Choroid plexus epithelial cell (primary cell): ENCODE measurements around the gene CAMK2B.

Experiments used
- DNase-seq: peaks from one replicate; pipeline ENCODE4 v3.0.0-alpha.2; 2010; ENCODE audit warnings: low read depth
- H3K4me3 ChIP-seq: 2 replicates; pipeline ENCODE4 v1.5.1; 2011; ENCODE audit warnings: low read depth, mild to moderate bottlenecking, control low read depth, low read length, moderate library complexity
- TF ChIP-seq, protein P1 (sequence below): conservative IDR thresholded peaks from 2 replicates; pipeline ENCODE4 v1.5.1; 2011; ENCODE audit warnings: low read depth, mild to moderate bottlenecking, control low read depth, inconsistent platforms, low read length, moderate library complexity

CAMK2B gene

DNA sequence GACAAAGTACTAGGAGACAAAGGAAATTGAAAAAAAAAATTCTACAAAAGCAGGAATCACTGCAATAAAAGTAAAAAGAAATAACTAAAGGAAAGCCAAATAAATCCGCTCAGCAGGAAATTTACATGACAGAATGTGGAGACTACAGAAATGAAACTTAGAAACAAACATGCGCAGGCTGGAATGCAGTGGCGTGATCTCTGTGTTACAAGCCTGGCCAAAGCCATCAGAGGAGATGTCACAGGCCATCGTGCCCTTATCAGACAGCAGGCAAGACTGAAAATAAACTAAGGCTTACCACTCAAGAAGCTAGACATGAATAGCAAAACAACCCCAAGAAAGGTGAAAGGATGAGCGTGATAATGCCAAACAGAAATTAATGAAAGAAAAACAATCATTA, 6.3 kb upstream of the CAMK2B start:
- no peak overlapping the region for H3K4me3 ChIP-seq
- peak; percentile 51 for DNase-seq
- TF ChIP-seq, protein P1, sequence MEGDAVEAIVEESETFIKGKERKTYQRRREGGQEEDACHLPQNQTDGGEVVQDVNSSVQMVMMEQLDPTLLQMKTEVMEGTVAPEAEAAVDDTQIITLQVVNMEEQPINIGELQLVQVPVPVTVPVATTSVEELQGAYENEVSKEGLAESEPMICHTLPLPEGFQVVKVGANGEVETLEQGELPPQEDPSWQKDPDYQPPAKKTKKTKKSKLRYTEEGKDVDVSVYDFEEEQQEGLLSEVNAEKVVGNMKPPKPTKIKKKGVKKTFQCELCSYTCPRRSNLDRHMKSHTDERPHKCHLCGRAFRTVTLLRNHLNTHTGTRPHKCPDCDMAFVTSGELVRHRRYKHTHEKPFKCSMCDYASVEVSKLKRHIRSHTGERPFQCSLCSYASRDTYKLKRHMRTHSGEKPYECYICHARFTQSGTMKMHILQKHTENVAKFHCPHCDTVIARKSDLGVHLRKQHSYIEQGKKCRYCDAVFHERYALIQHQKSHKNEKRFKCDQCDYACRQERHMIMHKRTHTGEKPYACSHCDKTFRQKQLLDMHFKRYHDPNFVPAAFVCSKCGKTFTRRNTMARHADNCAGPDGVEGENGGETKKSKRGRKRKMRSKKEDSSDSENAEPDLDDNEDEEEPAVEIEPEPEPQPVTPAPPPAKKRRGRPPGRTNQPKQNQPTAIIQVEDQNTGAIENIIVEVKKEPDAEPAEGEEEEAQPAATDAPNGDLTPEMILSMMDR: no peak

DNA sequence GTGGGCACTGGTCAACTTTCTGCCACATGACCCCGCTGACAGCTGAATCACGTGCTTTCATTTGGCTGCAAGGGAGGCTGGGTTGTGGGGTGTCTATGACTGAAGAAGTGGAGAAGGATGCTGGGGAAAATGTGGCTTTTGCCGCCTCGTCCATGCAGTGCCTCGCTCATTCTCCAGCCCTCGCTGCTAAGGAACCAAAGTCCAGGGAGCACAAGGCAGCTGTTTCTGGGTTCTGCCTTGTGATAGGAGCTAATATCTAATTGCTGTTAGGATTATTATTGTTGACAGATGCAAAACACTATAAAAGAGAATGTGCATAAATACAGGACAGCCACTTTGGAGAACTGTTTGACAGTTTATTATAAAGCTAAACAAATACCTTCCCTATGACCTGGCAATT, 4.9 kb upstream of the CAMK2B start:
- TF ChIP-seq, protein P1: no peak
- no peak for DNase-seq
- H3K4me3 ChIP-seq: no peak overlapping the region

DNA sequence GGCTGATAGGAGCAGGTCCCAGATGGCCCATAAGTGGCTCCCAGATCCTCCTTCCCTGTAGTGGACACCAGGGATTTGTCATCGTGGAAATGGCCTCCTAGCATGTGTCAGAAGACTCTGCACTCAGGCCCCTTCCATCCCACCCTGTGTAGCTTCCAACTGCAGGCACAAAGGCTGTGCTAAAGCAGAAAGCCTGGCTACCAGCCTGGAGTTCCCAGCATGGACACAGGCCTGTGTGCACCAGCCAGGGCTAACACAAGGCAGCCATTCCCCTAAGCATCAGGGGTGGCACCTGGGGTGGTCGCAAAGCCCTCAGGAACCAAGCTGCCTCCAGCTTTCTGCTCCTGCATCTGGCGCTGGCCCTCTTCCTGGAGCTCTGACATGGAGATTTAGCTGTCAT, 4.5 kb upstream of the CAMK2B start:
- H3K4me3 ChIP-seq: no peak overlapping the region
- TF ChIP-seq, protein P1: no peak
- no peak for DNase-seq

DNA sequence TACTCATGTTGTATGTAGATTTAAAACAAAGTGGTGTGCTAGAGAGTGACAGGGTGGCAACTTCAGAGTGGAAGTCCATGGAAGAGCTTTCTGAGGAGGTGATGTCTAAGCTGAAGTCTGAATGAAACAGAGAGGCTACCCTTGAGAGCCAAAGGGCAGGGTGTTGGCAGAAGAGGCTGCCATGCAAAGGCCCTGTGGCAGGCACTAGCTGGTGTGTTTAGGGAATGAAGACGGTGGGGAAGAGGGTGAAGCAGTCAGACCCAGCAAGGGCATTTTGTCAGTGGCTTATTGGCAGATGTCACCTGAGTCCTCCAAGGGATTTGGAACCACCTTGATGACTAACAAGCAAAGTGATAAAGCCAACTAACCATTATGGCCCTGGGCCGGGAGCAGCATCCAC, 3.7 kb upstream of the CAMK2B start:
- no peak for DNase-seq
- no peak overlapping the region for H3K4me3 ChIP-seq
- TF ChIP-seq, protein P1: no peak

DNA sequence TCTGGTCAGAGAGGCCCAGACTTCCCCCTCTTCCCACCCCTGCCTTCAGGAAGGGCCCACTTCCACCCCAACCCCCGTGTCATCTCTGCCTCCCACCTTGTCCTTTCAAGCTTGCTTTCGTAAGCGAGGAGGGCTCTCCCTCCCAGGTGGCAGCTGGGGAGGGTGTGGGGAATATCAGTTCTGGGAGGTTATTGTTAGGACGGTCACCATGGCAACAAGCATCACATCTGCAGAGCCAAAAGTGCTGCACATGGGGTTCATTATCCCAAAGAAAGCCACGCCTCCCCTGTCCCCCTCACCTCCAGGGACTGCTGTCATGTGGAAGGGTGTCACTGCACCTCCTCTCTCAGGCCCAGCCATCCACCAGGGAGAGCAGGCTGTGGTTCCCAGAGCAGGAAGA, 2.6 kb upstream of the CAMK2B start:
- no peak for DNase-seq
- TF ChIP-seq, protein P1: no peak
- H3K4me3 ChIP-seq: no peak overlapping the region

DNA sequence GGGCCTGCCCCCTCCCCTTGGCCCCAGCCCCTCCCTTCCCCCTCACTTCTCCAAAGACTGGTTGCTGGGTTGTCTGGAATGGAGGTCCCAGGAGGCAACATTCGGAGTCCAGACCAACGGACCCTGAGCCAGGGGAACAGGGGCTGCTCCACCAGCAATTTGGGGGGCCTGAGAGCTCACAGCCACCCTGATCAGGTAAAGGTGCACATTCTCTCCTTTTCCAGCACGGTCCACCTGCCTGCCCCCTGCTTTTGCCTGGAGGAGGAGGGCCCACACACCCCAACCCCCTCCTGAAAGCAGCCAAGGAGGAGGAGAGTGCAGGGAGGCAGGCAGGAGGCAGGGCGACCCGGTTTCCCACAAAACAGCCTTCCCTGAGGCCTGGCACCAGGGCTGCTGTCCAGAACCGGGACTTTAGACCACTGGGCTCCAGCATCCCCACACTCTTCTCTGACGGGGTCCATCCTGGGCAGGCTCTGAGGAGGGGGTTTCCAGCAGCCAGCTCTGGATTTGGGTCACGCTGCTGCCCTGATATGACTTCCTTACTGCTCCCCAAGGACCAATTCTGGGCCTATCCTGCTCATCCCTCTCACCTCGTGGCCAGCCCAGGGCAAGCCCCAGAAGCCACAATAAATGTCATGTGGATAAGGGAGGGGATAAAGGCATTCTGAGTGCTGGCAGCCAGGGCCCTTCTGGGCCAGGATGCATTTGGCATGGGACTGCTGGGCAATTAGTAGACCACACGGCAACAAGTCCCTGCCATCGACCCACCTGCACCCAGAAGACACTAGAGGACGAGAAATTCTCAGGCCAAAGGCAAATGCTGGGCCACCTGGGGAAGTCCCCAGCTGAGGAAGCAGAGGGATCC, 1.1 kb upstream of the CAMK2B start:
- TF ChIP-seq, protein P1: no peak
- DNase-seq: no peak
- no peak overlapping the region for H3K4me3 ChIP-seq

DNA sequence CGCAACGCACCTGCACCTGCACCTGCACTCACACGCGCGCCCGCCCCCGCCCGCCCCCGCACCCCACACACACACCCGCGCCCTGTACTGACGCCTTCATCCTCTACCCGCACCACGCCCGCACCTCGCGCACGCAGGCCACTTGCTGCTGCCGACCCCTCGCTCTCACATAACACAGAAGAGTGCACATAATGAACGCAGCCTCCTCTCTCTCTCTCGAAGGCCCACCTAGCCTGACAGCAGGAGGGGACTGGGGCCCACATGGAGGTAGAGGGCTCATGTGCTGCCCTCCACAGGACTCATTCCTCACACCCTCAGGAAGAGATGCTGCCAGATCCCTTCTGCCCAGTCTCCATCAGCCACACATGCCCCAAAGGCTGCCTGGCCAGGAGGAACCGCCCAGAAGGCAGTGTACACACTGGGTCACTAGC, 432 bp upstream of the CAMK2B start:
- TF ChIP-seq, protein P1: no peak
- no peak for DNase-seq
- H3K4me3 ChIP-seq: no peak overlapping the region
